HFFc6 (cell line): ENCODE results near the gene VEGFB. TPM values are rescaled to one million over a fixed set of nuclear protein-coding genes. Genes with fewer than 3 reads are reported as not detected.

Source experiments
- DNase-seq: peaks from one replicate; pipeline ENCODE4 v3.0.0-alpha.2; 2018
- H3K27ac Mint-ChIP-seq: 2 replicates; pipeline ENCODE4 v1.8.0; 2020; ENCODE audit warnings: mild to moderate bottlenecking, mixed read lengths
- H3K27me3 Mint-ChIP-seq: 2 replicates; pipeline ENCODE4 v1.8.0; 2021; ENCODE audit warnings: mild to moderate bottlenecking, moderate library complexity, mixed read lengths; ENCODE audit not compliant: insufficient read depth
- H3K36me3 Mint-ChIP-seq: 2 replicates; pipeline ENCODE4 v1.8.0; 2021; ENCODE audit warnings: low read depth, mixed read lengths
- H3K4me1 Mint-ChIP-seq: 2 replicates; pipeline ENCODE4 v1.8.0; 2020; ENCODE audit warnings: low read depth, mixed read lengths
- H3K4me3 Mint-ChIP-seq: 2 replicates; pipeline ENCODE4 v1.8.0; 2020; ENCODE audit warnings: mild to moderate bottlenecking, moderate library complexity, mixed read lengths
- H3K9me3 Mint-ChIP-seq: 2 replicates; pipeline ENCODE4 v1.8.0; 2020; ENCODE audit warnings: mild to moderate bottlenecking, mixed read lengths
- CTCF ChIP-seq: fragments of 200-600 bp; sonication (generic); IDR thresholded peaks from 2 replicates; pipeline ENCODE4 v1.5.0; 2021; ENCODE audit warnings: antibody characterized with exemption, mild to moderate bottlenecking
- total RNA-seq, 6 experiments: library from RNA; stranded (reverse); fragmentation: NEBNext Ultra II Directional; extraction: Animal tissue kit (Norgen Biotek cat#: 25700); gene quantifications; 2 replicates in 1 of 6; 3 replicates in 5 of 6; pipeline ENCODE4 v1.2.3, GENCODE V29; 2021

The VEGFB gene
- total RNA-seq, 6 experiments from 2014 or later, result 65.1 to 80.6 (median 71.2) TPM

- H3K4me1 Mint-ChIP-seq, result peaks cover 13% of the 10 kb centered on the region
- no peak overlapping the region for H3K27ac Mint-ChIP-seq
- DNase-seq, result no peak
- H3K4me3 Mint-ChIP-seq, result no peak overlapping the region
- H3K27me3 Mint-ChIP-seq, result peaks cover 2% of the 10 kb centered on the region
- H3K9me3 Mint-ChIP-seq, result no peaks in the 10 kb centered on the region
- H3K36me3 Mint-ChIP-seq, result peaks cover 8% of the 10 kb centered on the region; the same call in 1 of the 2 replicates
- TF ChIP-seq CTCF, result no peak
These were observed 40.8 kb downstream of the VEGFB start for GRCh38 chr11:64275031-64275800.

- H3K27me3 Mint-ChIP-seq, result no peaks in the 10 kb centered on the region; the same call in none of the 2 replicates
- H3K9me3 Mint-ChIP-seq, result no peaks in the 10 kb centered on the region
- H3K36me3 Mint-ChIP-seq, result peaks cover 5% of the 10 kb centered on the region; the same call in 1 of the 2 replicates
- no peak overlapping the region for H3K4me3 Mint-ChIP-seq
- H3K27ac Mint-ChIP-seq, result no peak overlapping the region
- peaks cover 9% of the 10 kb centered on the region; the same call in 1 of the 2 replicates for H3K4me1 Mint-ChIP-seq
- no peak for TF ChIP-seq CTCF
- no peak for DNase-seq
These were observed 41.5 kb downstream of the VEGFB start for GRCh38 chr11:64275841-64276240.

- H3K36me3 Mint-ChIP-seq, result peaks cover 13% of the 10 kb centered on the region
- H3K27me3 Mint-ChIP-seq, result peaks cover 3% of the 10 kb centered on the region
- H3K4me3 Mint-ChIP-seq, result no peak overlapping the region
- peaks cover 13% of the 10 kb centered on the region; the same call in 1 of the 2 replicates for H3K4me1 Mint-ChIP-seq
- TF ChIP-seq CTCF, result no peak
- no peak for DNase-seq
- no peak overlapping the region for H3K27ac Mint-ChIP-seq
- H3K9me3 Mint-ChIP-seq, result no peaks in the 10 kb centered on the region
These were observed 42.5 kb downstream of the VEGFB start for GRCh38 chr11:64276653-64277431.

GRCh38 chr11:64278576-64279190, 44.3 kb downstream of the VEGFB start:
- no peak for DNase-seq
- H3K4me1 Mint-ChIP-seq, result peaks cover 14% of the 10 kb centered on the region
- no peaks in the 10 kb centered on the region for H3K9me3 Mint-ChIP-seq
- H3K4me3 Mint-ChIP-seq, result no peak overlapping the region
- H3K27ac Mint-ChIP-seq, result no peak overlapping the region
- TF ChIP-seq CTCF, result no peak
- peaks cover 5% of the 10 kb centered on the region for H3K27me3 Mint-ChIP-seq
- H3K36me3 Mint-ChIP-seq, result peaks cover 13% of the 10 kb centered on the region

- H3K27ac Mint-ChIP-seq, result no peak overlapping the region
- H3K4me1 Mint-ChIP-seq, result peaks cover 23% of the 10 kb centered on the region
- H3K36me3 Mint-ChIP-seq, result peaks cover 13% of the 10 kb centered on the region
- no peak overlapping the region for H3K4me3 Mint-ChIP-seq
- peaks cover 5% of the 10 kb centered on the region for H3K27me3 Mint-ChIP-seq
- no peak for DNase-seq
- no peaks in the 10 kb centered on the region for H3K9me3 Mint-ChIP-seq
- no peak for TF ChIP-seq CTCF
These were observed 47.8 kb downstream of the VEGFB start for GRCh38 chr11:64281957-64282770.
